ENCODE data around the gene PGF.

PGF gene

DNA sequence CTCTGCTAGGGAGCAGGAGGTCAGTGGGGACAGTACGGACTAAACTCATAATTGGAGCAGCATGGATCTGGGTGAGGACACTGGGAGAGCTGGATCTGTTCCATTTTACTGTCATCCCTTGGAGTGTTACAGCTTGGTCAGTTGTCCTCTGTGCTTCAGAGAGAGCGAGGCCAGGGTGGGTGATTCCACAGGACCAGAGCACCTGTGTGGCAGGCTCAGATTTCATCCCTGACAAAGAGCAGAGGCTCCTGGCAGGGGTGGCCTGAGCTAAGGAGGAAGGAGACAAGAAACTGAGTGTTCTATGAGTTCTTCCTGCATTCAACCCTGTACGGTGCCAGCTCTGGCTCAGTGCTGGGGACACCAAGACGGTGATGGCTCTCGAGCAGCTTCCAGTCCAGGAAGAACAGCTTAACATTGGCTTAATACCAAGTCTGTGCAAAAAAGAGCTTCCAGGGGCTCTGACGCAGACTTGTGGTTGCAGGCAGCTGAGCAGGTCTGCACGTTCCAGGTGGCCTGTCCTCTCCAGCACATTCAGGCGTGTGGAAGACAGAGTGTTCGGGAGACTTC is 8.4 kb upstream of the PGF start:
- H3K4me3 ChIP-seq (ENCODE audit: low read length), result no peak overlapping the region
- TF ChIP-seq, protein P1, sequence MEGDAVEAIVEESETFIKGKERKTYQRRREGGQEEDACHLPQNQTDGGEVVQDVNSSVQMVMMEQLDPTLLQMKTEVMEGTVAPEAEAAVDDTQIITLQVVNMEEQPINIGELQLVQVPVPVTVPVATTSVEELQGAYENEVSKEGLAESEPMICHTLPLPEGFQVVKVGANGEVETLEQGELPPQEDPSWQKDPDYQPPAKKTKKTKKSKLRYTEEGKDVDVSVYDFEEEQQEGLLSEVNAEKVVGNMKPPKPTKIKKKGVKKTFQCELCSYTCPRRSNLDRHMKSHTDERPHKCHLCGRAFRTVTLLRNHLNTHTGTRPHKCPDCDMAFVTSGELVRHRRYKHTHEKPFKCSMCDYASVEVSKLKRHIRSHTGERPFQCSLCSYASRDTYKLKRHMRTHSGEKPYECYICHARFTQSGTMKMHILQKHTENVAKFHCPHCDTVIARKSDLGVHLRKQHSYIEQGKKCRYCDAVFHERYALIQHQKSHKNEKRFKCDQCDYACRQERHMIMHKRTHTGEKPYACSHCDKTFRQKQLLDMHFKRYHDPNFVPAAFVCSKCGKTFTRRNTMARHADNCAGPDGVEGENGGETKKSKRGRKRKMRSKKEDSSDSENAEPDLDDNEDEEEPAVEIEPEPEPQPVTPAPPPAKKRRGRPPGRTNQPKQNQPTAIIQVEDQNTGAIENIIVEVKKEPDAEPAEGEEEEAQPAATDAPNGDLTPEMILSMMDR (IDR thresholded peaks at IDR 0.05; ENCODE audit: insufficient read depth, low read depth, low read length, missing control alignments), result no peak
- peak; percentile 86 for DNase-seq (ENCODE audit: low read depth)

DNA sequence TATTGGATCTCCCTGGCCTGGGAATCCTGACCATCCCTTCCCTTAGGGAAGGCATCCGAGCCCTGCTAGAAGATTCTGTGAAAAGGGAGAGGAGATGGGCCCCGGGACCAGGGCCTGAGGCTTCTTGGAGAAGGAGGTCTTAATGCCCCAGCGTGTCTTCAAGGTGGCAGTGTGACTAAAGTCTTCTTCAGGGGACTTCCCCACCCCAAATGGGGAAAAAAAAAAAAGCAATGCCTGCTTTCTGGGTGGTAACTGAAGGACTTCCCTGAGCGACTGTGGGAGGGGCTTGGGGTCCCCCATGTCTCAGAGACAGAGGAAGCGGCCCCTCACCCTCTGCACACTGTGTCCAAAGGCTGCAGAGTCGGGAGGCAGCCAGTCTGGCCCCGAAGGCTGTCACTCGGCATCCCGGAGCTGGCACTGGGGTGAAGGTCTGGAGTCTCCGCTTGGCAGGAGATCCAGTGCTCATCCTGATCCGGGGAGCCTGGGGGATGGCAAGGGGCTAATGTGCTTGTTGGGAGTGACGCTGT is 7.8 kb upstream of the PGF start:
- no peak for DNase-seq (ENCODE audit: low read depth)
- no peak overlapping the region for H3K4me3 ChIP-seq (ENCODE audit: low read length)
- TF ChIP-seq, protein P1 (IDR thresholded peaks at IDR 0.05; ENCODE audit: insufficient read depth, low read depth, low read length, missing control alignments), result no peak

GRCh38 chr14:74962493-74962892 is 7.1 kb upstream of the PGF start:
- no peak for DNase-seq (ENCODE audit: low read depth)
- H3K4me3 ChIP-seq (ENCODE audit: low read length), result no peak overlapping the region
- TF ChIP-seq, protein P1 (IDR thresholded peaks at IDR 0.05; ENCODE audit: insufficient read depth, low read depth, low read length, missing control alignments), result no peak

DNA sequence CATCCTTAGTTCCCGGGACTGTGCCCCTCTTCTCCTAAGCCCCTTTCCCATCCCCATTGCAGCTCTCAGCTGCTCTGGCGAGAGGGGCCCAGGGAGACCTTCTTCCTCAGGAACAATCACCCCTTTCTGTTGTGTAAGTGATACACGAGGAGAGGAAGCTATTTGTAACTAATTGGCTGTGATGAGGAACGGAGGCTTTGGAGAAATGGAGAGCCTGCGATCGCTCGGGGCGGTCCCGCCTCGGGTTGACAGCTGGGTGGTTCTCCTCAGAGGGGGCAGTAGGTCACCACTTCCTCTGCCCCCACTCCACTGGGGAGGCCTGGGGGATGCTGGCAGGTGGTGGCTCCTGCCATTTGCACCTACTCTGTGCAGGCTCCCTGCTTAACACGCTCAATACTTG is 6.6 kb upstream of the PGF start:
- TF ChIP-seq, protein P1 (IDR thresholded peaks at IDR 0.05; ENCODE audit: insufficient read depth, low read depth, low read length, missing control alignments), result no peak
- no peak for DNase-seq (ENCODE audit: low read depth)
- no peak overlapping the region for H3K4me3 ChIP-seq (ENCODE audit: low read length)

DNA sequence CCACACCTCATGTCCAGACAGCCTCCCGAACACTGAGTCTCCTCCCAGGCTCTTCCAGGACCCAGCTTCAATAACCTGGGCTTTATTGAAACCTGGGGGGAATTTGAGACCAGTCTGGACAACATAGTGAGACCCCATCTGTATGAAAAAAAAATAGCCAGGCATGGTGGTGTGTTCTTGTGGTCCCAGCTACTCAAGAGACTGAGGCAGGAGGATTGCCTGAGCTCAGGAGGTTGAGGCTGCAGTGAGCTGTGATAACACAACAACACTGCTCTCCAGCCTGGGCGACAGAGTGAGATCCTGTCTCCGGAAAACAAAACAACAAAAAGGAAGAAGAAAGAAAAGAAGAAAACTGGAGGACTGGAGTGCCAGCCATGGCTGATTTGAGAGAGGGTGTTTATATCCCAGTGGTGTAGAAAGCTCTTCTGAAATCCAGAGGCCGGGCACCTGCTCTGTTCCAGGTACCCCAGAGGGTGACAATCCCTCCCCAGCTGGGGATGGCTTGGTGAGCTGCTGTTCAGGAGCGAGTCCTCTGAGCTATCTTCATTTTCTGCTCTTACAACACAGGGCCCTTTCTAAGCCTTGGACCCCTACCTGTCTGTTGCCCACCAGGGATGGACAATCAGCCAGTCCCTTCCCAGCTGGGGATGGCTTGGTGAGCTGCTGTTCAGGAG is 6.0 kb upstream of the PGF start:
- TF ChIP-seq, protein P1 (IDR thresholded peaks at IDR 0.05; ENCODE audit: insufficient read depth, low read depth, low read length, missing control alignments), result no peak
- H3K4me3 ChIP-seq (ENCODE audit: low read length), result no peak overlapping the region
- no peak for DNase-seq (ENCODE audit: low read depth)

DNA sequence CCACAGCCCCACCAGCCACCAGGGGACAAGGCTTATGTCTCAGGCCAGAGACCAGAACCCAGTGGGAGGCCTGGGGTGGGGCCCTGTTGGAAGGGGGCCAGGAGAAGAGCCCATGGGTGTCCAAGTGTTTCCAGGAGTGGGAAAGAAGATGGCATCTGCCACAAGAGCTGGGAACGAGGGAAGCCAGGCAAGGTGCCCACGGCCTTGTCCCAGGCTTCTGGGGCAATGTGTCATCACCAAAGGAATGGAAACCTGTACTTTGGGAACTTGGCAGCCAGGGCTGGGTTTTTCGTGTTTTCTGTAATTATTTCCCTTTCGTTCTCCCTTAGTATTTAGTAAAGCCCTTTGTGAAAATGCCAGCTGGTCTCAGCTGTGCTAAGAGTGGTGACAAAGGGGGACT is 5.3 kb upstream of the PGF start:
- no peak for DNase-seq (ENCODE audit: low read depth)
- TF ChIP-seq, protein P1 (IDR thresholded peaks at IDR 0.05; ENCODE audit: insufficient read depth, low read depth, low read length, missing control alignments), result no peak
- H3K4me3 ChIP-seq (ENCODE audit: low read length), result no peak overlapping the region
